ENCODE data around the gene WDR59. TPM values are rescaled to one million over a fixed set of nuclear protein-coding genes. Genes with fewer than 3 reads are reported as not detected.
A peak's percentile ranks its signal among the peaks of the same experiment; 100 is the strongest.

Gene WDR59
- total RNA-seq, 2 donors from 2014 or later: 46.5 to 48.3 TPM

GRCh38 chr16:74999609-75000480 is 14.9 kb upstream of the WDR59 start:
- peak; percentile 69 for DNase-seq
- Histone ChIP-seq H3K27me3 (no peaks in the 10 kb centered on the region), H3K4me1 (no peaks in the 10 kb centered on the region), H3K9me3 (no peaks in the 10 kb centered on the region), H3K36me3 (no peaks in the 10 kb centered on the region), H3K27ac (peak overlapping the region; percentile 52), H3K9ac (ENCODE audit: low read depth in 2 of 2, low read length in 2 of 2) (peak overlapping the region; percentile 62 to 64), H3K4me3 (peak overlapping the region; percentile 84)
- no peak for TF ChIP-seq CTCF (IDR thresholded peaks at IDR 0.05)
- intact Hi-C loops (cut with DNase I): loop anchor here (2.0 kb wide), 1 partner anchor 111 kb away; no protein-coding TSS in a partner anchor

- peak overlapping the region; percentile 52 for H3K27ac ChIP-seq
- DNase-seq: peak; percentile 33
- H3K27me3 ChIP-seq: no peaks in the 10 kb centered on the region
- H3K4me3 ChIP-seq: peak overlapping the region; percentile 84
- intact Hi-C loops (cut with DNase I): loop anchor here (2.0 kb wide), 1 partner anchor 112 kb away; no protein-coding TSS in a partner anchor
- no peaks in the 10 kb centered on the region for H3K36me3 ChIP-seq
- no peak for TF ChIP-seq CTCF (IDR thresholded peaks at IDR 0.05)
- H3K4me1 ChIP-seq: no peaks in the 10 kb centered on the region
- H3K9ac ChIP-seq (ENCODE audit: low read depth in 2 of 2, low read length in 2 of 2): peak overlapping the region; percentile 62 to 64
- no peaks in the 10 kb centered on the region for H3K9me3 ChIP-seq
These were observed 14.3 kb upstream of the WDR59 start for GRCh38 chr16:74999219-74999608.

DNA sequence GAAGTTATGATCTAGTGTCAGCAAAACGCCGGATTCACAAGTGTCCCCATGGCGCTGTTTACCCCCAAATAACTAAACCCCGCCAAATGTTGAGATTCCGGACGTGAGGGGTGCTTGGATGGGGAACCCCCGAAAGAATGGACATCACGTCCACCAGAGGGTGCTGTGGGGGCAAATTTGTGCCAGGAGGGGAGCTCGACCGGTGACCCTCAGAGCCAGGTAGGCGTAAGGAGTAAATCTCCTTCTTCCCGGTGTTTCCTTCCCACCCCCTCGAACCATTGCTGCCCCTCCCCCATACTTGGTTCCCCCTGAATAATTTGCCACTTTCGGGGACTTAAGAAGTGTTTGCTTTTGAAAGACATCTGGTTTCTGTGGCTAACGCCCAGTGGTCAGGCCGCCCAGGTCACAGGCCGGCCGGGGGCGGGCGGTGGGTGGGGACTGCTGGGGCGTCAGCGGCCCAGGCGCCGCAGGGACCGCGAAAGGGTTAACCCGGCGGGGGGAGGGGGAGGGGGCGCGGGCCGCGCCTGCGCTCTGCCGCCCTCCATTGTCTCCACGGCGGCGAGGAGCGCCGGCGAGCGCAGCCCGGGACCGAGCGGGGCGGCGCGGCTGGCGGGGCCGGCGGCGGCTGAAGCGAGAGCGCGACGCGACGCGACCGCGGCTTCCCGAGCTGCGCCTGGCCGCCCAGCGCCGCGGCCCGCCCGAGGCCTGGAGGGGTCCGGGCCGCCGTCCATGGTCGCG is 13.7 kb upstream of the WDR59 start, which contains the start of gene ZNRF1:
TSS of gene ZNRF1 (plus strand) at position 544 of the 738 bp plus-strand sequence. CDS start 648 bp downstream, outside the sequence.
- peak; percentile 92 for DNase-seq
- TF ChIP-seq CTCF (IDR thresholded peaks at IDR 0.05): peak; percentile 72
- Histone ChIP-seq H3K9ac (ENCODE audit: low read depth in 2 of 2, low read length in 2 of 2) (peak within 1 kb of the TSS; percentile 62 to 64), H3K9me3 (no peaks in the 10 kb centered on the region), H3K4me1 (no peaks in the 10 kb centered on the region), H3K27ac (peak within 1 kb of the TSS; percentile 52), H3K4me3 (peak within 1 kb of the TSS; percentile 84), H3K36me3 (no peaks in the 10 kb centered on the region), H3K27me3 (no peaks in the 10 kb centered on the region)
- intact Hi-C loops (cut with DNase I): loop anchor here (2.0 kb wide), 1 partner anchor 112 kb away; no protein-coding TSS in a partner anchor

- DNase-seq: no peak
- intact Hi-C loops (cut with DNase I): no loop called here
- Histone ChIP-seq H3K27me3 (no peaks in the 10 kb centered on the region), H3K9ac (ENCODE audit: low read depth in 2 of 2, low read length in 2 of 2) (no peak overlapping the region), H3K36me3 (no peaks in the 10 kb centered on the region), H3K4me3 (no peak overlapping the region), H3K27ac (no peak overlapping the region), H3K4me1 (peaks cover 5% of the 10 kb centered on the region), H3K9me3 (no peaks in the 10 kb centered on the region)
- TF ChIP-seq CTCF (IDR thresholded peaks at IDR 0.05): no peak
These were observed 12.1 kb upstream of the WDR59 start for GRCh38 chr16:74997042-74997491.

DNA sequence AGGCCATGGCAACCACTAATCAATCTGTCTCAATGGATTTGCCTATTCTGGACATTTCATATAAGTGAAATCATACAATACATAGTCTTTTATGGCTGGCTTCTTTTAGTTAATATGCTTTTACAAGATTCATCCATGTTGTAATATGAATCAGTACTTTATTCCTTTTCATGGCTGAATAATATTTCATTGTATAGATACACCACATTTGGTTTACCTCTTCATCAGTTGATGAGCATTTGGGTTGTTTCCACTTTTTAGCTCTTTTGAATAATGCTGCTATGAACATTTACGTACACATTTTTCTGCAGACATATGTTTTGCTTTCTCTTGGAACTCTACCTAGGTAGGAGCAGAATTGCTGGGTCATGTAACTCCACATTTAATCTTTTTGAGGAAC is 11.1 kb upstream of the WDR59 start:
- no peak for DNase-seq
- intact Hi-C loops (cut with DNase I): no loop called here
- Histone ChIP-seq H3K4me1 (peaks cover 10% of the 10 kb centered on the region), H3K27me3 (no peaks in the 10 kb centered on the region), H3K36me3 (no peaks in the 10 kb centered on the region), H3K27ac (no peak overlapping the region), H3K9me3 (no peaks in the 10 kb centered on the region), H3K4me3 (no peak overlapping the region), H3K9ac (ENCODE audit: low read depth in 2 of 2, low read length in 2 of 2) (no peak overlapping the region)
- no peak for TF ChIP-seq CTCF (IDR thresholded peaks at IDR 0.05)
